HG02981 (cell line): Measurements from ENCODE around the gene CRYAA.
"Not testable (repeated sequence)": the region's sequence is repeated elsewhere in the genome, so short reads cannot be mapped to it uniquely, and the experiment has no call there.

Source experiments
- ATAC-seq: cut with Tn5 transposase; IDR thresholded peaks from one replicate; pipeline ENCODE4 v1.9.1; 2021; ENCODE audit warnings: mild to moderate bottlenecking, moderate library complexity; ENCODE audit not compliant: unreplicated experiment

CRYAA gene, protein sequence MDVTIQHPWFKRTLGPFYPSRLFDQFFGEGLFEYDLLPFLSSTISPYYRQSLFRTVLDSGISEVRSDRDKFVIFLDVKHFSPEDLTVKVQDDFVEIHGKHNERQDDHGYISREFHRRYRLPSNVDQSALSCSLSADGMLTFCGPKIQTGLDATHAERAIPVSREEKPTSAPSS

DNA sequence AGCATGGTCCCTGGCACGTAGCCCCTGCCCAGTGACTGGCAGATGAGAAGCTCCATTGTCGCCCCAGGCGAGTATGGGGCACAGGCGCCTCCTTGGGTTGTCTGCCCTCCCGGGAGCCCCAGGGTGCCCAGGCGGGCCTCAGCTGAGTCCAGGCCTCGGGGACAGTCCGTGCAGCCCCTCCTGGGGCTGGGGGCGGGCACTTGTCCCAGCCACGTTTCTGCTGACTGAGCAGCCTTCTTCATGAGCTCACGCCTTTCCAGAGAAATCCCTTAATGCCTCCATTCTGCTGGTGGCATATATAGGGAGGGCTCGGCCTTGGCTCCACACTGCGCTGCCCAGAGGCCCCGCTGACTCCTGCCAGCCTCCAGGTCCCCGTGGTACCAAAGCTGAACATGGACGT lies at the start of gene CRYAA:
CRYAA (plus strand) TSS at position 301 of the 400 bp plus-strand sequence; CDS start at position 393, 92 bp downstream.
- ATAC-seq, result not testable (repeated sequence)

DNA sequence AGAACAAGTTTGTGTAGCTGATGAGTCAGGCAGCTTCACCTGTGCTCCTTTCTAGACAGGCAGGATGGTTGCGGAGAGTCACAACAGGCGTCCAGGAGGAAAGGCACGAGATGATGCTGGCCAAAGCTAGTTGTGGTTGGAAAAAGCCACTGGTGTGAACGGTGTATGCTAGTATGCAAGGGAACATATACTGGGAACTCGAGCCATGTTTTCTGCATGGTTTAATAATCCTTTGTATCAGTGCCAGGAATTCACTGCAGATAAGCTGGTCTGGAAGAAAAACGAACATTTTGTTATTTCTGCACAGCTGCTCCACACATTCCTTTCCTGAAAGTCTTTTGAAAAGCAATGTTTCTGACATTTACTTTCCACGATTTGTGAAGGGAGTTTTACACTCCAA lies 38.7 kb upstream of the CRYAA start:
- ATAC-seq, result not testable (repeated sequence)

DNA sequence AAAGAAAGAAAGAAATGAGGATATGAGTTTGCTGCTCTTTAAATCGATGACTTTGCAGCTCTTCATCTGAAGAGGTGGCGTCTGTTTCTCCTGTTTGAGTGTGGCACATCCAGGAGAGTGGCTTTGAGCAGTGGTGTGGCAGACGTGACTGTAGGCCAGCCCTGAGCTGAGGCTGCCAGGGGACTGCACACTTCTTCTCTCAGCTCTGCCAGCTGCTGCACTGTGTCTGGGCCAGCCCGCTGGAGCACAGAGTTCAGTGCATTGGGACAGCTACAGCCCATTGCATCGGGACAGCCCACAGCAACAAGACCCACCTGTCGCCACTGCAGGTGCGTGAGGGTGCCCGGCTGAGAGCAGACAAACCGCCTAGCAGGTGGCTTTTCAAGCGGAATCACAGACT lies 34.3 kb upstream of the CRYAA start:
- not testable (repeated sequence) for ATAC-seq

DNA sequence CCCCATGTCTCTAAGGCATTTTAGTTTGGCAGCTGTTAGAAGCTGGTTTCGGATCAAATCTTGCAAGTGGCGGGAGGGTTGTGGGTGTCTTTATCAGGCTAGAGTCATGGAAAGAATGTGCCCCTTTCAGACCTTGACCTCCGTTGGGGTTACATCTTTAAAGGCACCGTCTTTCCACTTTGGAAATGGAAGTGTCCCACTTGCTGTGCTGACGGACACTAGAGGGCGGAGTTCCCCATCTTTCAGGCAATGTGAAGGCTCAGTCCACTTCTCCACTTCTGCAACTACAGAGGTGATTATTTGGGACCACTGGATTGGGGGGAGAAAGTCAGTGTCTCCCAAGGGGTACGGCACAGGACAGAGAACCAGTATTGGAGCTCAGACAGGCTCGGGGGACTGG lies 29.9 kb upstream of the CRYAA start:
- not testable (repeated sequence) for ATAC-seq

DNA sequence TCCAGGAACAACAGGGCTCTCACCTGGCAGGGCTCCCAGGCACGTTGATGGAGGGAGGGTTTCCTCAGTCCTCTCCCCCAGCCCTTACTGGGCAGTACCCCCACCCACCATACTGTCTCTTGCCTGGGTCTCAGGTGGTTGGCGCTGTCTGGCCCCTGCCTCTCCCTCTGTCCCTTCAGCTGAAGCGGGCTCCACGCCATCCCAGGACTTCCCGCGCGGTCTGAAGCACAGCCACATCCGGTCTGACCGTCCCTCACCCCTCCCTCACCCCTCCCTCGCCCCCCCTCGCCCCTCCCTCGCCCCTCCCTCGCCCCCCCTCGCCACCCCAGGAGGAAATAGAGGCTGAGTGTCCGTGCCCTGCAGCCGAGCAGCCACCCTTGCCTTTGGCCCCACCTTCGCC lies 27.4 kb upstream of the CRYAA start:
- ATAC-seq, result not testable (repeated sequence)

DNA sequence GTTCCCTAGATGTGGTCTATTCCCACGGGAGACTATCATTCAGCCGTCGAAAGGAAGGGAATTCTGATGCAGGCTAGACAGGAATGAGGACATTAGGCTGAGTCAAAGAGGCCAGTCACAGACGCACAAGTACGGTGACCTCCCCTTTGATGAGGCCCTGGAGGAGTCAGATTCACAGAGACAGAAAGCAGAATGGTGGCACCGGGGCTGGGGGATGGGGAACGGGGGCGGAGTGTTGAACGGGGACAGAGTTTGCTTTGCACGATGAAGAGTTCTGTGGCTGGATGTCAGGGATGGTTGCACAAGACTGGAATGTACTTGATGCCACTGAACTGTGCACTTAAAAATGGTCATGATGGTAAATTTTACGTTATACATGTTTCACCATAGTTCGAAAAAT lies 22.2 kb upstream of the CRYAA start:
- not testable (repeated sequence) for ATAC-seq

DNA sequence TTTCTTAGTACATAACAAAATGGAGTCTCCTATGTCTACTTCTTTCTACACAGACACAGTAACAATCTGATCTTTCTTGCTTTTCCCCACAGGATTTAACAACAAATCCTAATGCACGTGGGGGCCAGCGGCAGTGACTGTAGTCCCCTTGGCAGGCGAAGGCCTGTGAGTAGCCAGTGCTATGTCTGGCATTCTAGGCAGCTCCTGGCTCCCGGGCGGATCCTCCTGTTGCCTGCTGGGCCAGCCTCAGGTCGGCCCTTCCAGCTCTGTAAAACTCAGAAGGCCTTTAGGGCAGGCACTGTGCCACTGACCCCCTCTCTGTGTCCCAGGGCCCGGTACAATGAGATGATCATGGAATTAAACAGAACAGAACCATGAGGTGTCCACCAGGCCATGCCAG lies 20.8 kb upstream of the CRYAA start:
- not testable (repeated sequence) for ATAC-seq

DNA sequence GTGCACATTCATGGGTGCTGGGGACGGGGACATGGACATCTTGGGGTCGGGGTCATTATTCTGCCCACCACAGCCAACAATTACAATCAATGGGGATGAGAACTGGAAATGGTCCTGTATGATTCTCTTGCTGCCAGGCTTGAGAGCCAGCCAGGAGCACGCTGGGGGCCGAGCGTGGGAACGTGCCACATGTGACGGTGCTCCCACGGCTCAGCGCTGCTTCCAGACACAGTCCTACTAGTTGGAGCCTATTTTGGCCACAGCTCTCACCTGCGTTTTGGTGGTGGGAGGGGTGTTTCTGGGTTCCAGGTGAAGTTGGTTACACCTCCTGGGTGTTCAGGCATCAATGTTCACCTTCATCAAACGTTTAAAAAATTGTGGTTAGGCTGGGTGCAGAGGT lies 19.5 kb upstream of the CRYAA start:
- not testable (repeated sequence) for ATAC-seq

DNA sequence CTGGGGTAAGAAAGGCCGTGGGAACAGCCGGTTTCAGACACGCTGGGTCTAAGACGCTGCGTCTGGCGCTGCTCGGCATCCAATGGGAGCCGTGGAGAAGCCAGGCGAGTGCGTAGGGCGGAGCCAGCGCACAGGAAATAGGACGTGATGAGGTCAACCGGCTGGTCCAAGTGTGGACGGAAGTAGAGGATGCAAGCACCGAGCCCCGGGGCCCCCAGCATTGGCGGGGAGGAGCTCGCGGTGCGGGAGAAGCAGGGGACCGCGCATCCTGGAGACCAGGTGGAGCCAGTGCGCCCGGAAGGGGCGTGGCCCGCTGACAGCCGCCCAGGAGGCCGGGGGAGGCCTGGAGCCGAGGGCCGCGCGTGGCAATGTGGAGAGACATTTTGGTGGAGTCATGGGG lies 15.2 kb upstream of the CRYAA start:
- not testable (repeated sequence) for ATAC-seq

DNA sequence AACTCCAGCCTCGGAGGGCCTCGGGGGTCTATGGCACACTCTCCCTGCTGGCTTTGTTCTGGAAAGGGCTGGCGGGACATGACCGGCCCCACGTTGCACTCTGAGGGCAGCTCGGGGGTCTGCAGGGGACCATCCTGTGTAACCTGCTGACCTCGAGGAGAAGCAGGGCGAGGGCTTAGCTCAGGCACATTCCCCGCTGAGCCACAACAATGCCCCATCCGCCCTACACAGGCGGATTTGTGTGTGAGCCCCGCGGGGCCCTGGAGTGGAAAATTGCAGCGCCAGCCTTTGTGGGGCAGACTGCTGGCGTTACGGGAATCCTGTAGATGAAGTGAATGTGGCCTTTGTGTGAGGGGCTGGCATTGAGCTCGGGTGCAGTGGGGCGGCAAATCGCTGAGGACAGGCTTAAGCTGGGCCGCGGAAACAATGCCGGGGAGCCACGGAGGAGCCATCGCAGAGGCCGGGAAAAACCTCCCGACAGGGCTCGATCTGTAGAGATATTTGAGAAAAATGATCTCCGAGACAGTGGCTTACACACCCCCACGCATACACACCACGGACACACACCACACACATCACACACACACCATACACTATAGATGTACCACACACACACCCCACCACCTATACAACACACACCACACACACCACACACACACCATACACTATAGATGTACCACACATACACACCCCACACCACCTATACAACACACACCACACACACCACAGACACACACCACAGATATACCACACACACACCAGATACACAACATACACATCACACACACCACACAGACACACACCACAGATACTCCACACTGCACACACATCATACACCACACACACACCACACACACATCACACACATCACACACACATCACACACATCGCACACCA lies 9.3 kb upstream of the CRYAA start:
- ATAC-seq, result not testable (repeated sequence)

DNA sequence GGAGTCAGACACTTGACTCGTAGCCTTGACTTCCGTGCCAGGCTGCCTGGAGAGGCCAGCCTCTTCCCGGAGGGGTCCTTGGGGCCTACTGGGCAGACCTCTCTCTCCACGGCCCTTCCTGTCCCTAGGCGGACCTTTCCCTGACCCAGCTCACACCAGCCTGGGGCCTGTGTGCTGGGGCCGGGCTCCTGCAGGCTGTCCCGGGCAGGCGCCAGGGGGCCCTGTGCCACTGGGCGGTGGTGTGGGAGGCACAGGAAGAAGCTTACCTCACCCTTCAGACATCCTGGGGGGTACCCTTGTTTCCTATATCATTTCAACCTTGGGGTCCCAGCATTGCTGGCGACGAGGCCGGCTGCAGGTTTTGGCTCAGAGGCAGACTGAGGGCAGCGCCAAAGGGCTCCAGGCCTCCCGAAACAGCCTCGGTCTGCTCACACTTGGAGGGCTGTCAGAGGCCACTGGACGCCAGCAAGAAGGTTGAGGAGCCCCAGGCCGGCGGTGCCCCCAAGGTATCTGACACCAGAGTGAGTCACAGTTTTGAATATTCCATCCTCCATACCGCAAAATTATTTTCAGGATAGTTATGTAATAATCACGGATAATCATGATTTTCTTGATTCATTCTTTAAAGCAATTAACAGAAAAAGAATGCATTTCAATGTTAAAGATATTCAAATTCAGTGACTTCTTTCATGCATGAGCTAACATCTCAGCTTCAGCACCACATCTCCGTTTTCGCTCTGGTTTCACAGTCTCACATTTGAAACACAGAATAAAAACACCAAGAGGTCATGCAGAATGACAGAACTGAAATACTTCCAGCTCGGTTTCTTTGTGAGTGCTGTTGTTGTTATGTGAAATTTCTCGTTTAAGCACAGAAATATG lies 6.7 kb upstream of the CRYAA start:
- ATAC-seq, result not testable (repeated sequence)

DNA sequence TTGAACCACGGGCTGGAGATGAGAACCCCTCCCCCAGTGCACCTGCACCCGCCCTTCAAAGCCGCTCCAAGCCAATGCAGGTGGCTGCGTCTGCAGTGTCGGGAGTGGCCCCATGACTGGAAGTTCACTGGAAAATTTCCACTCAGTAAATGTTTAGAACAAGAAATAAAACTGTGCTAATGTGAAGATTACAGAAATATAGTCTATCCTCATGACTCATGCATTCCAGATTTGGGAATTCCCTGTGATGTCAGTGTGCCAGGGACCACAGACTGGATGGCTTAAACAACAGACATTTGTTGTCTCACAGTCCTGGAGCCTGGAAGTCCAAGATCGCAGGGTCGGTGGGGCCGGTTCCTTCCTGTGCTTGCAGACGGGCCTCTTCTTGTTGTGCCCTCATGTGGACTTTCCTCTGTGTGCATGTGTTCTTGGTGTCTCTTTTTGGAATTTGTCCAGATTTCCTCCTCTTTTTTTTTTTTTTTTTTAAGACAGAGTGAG lies 6.1 kb upstream of the CRYAA start:
- not testable (repeated sequence) for ATAC-seq

DNA sequence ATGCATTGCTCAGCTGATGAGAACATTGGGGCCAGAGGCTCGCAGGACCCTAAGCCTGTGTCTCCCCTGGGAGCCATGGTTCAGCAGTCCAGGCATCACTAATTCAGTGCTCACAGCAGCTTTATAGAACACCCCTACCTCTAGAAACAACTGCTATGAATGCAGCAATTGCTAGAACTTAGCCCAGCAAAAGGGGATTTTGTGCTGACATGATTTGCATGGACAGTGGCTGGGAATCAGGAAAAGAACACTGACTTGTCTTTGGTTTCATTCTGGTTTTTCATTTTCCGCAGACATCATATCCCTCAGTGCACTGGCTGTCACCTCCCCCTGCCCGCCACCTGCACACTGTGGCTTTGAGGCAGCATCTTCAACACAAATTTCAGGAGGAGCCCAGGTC lies 4.0 kb upstream of the CRYAA start:
- ATAC-seq, result not testable (repeated sequence)

DNA sequence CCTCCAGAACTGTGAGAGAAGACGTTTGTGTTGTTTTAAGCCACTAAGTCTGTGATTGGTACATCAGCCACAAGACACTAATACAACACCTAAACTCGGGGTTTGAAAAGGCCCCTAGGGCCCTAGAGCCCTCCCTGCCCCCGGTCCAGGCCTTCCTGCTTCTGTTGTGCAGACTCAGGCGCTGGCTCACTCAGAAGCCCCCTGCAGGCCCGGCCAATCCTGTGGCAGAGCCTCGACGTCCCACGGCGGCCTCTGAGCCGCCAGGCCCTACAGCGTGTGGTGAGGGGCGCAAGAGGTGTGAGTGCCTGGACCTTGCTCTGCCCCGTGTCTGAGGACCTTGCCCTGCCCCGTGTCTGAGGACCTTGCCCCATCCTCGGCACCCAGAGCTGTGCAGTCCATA lies 3.1 kb upstream of the CRYAA start:
- not testable (repeated sequence) for ATAC-seq

DNA sequence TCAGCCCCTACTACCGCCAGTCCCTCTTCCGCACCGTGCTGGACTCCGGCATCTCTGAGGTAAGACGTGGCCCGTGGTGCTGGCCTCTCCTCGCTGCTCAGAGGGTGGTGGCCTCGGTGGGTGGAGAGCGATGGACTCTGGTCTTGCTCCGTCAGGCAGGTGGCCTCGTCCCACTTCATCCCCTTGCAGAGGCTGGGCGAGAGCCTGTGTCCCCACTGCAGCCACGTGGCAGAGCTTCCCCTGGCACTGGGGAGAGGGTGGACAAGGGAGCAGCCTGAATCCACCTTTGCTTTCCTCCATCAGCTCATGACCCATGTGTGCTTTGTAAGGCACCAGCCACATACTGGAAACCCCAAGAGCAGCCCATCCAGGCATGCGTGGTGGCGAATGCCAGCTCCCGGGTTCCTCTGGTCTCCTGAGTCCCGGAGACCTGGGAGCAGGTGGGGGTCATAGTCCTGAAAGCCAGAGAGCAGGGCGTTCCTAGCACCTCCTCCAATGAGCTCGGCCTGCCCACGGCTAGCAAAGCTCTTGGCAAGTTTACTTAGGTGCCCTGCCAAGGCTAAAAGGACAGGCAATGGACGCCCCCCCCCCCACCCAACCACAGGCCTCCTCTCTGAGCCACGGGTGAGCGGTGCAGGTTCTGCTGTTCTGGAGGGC lies 550 bp downstream of the CRYAA start:
- not testable (repeated sequence) for ATAC-seq

DNA sequence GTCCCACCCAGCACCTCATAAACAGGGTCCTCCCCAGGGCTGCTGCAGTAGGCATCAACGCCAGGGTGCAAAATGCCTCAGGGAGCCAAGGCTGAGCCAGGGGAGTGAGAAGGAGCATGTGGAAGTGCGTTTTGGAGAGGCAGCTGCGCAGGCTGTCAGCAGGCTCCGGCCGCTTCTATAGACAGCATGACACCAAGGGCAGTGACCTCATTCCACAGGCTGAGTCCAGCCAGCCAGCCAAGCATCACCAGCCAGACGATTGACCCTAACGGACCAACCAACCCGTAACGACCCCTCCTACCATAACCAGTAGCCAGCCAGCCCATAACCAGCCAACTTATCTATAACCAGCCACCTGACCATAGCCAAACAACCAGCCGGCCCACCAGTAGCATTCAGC lies 1.1 kb downstream of the CRYAA start:
- ATAC-seq, result not testable (repeated sequence)

DNA sequence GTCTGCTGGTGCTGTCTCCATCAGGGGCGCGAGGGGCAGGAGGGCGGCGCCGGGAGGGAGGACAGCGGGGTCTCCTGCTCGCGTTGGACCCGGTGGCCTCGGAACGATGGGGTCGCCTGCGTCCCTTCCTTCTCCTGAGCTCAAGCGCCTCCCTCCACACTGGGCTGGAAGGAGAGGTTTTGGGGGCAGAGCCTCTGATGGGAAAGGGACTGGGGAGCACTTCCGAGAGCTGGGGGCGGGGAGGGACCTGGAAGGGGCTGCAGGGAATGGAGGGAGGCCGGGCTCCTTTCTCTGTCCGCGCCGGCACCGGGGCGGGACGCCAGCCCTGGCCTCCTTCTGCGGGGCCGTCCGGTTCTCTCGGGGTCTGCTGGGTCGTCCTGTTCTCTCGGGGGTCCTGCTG lies 4.0 kb downstream of the CRYAA start:
- not testable (repeated sequence) for ATAC-seq

DNA sequence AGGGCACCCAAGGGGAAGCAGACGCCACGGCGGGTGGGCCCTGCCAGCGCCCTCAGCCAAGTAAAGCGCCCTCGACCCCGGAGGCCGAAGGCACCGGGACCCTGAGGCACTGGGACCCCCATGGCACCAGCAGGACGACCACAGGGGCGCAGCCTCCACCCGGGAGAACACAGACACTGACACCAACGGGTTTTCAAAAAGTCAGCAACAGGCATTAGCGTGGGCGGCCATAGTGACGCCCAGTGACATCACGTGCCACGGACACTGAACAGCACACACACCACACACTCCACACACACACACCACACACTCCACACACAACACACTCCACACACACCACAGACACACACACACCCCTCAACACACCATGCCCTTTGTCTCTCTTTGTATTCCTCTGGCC lies 4.6 kb downstream of the CRYAA start:
- not testable (repeated sequence) for ATAC-seq

DNA sequence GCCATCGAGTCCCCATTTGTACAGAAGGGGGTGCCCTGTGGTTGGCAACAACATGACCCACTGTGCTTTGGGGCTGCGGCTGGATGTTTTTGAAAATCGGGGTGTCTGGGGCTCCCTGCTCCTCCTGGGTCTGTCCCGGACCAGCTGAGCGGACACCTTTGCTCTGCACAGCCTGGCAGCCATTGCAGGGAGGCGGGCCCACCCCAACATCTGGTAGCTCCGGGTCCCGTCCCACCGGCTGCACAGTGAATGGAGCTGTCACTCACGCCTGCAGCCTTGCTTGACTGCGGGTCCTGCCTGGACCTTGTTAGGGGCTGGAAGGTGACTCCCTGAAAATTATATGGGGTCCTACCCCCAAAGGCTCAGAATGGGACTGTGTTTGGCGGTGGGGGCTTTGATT lies 5.1 kb downstream of the CRYAA start:
- not testable (repeated sequence) for ATAC-seq

DNA sequence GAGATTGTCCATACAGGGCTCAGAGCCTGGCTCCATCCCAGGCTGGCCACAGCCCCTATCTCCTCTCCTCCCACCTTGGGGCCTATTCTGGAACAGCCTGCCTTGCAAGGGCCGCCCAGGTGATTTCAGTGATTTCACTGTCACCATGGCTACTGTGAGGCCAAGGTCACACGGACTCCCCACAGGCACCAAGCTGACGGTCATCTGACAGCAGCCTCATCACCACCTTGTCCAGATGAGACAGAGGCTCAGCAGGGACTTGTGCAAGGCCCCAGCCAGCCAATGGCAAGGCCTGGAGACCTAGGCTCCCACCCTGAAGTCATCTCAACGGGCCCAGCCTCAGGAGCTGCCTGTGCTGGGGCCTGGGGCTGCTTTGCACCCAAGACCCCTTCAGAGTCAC lies 6.2 kb downstream of the CRYAA start:
- ATAC-seq, result not testable (repeated sequence)
